CD4-positive, alpha-beta T cell treated with Interleukin-12 subunit alpha and Interleukin-12 subunit beta, for 1 hour (primary cell): ENCODE data around the gene TYR.
"Not testable (repeated sequence)": the region's sequence is repeated elsewhere in the genome, so short reads cannot be mapped to it uniquely, and the experiment has no call there.

Source experiments
- DNase-seq: peaks from one replicate; pipeline ENCODE4 v3.0.0-alpha.2; 2020

The TYR gene

DNA sequence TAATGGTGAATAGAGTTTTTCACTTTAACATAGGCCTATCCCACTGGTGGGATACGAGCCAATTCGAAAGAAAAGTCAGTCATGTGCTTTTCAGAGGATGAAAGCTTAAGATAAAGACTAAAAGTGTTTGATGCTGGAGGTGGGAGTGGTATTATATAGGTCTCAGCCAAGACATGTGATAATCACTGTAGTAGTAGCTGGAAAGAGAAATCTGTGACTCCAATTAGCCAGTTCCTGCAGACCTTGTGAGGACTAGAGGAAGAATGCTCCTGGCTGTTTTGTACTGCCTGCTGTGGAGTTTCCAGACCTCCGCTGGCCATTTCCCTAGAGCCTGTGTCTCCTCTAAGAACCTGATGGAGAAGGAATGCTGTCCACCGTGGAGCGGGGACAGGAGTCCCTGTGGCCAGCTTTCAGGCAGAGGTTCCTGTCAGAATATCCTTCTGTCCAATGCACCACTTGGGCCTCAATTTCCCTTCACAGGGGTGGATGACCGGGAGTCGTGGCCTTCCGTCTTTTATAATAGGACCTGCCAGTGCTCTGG, at the start of gene TYR:
TSS of gene TYR (plus strand) at position 185 of the 541 bp plus-strand sequence. CDS start at position 264, 79 bp downstream.
- DNase-seq = no peak

DNA sequence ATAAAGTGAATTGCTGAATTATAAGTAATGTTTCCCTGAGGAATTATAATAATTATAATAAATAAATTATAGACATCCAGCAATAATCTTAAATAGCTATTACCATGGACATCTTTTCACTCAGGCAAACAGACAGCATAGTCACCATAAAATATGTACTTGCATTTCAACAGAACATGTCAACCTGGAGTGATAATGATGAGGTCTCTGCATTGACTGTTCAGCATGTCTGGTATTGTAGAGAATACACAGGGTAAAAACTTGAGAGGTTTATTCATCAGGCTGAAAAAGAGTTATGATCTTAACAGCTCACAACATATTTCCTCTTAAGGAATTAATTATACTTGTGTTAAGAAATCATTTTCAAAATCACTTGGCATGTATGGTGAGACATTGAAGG, 41.1 kb upstream of the TYR start:
- DNase-seq = no peak

DNA sequence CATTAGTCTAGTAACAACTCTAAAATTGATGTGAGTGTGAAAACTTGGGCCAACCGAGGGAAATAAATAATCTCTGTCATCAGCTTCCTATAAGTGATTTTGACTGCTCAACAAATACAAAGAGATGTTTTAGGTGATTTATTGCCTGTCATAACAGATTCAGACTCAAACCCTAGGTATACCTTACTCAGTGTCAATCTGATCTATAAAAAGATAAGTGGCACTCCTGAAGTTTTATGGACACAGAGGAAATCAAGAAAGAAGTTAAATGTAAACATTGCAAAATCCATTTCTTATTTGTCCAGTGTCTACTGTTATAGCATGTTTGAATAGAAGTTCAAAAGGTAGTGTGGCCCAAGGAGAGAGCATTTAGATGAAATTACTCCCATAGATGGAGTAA, 30.4 kb upstream of the TYR start:
- no peak for DNase-seq

DNA sequence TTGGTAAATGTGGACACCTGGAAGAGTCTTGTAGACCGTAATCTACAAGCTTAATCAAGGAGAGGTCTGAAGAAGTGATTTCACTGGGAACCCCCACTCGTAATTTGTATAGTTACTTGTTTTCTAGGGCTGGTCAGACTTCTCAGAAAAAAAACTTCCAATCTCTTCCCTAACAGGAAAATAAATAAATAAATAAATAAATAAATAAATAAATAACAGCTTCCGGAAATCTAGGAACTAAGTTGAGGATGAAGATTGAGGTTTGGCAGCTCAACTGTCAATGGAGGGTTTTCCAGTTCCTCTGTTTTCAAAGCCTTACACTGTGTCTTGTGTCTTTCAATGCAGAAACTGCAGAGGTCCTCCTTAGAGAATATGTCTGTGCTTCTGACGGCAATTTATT, 17.7 kb upstream of the TYR start:
- DNase-seq = no peak

DNA sequence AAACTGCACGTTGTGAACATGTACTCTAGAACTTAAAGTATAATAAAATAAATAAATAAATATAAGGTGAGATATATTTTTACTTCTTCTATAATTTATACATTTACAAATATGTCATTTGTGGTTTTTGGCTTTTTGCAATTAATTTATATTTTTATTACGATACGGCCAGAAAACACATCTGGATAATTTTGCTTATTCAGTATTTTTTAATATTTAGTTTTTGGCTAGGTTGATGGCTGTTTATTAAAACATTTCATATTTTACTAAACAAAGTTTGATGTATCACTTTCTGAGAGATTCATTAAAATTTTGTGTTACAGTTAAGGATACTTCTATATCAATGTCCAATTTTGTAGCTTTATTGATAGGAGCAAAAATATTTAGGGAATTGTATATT, 15.7 kb upstream of the TYR start:
- no peak for DNase-seq

DNA sequence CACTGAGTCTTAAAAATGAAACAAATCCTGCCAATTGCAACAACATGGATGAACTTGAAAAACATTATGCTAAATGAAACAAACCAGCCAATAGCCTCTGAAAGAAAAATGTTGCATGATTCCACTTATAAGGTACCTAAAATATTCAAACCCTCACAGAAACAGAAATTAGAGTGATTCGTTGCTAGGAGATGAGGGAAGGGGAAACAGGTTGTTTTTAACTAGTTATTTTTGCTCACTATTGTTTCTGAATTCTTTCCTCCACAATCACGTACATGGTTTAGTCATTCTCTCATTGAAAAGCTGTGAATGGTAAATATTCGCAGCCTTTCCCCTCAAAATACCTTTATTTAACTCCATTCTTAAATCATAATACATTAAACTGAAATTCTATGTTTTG, 14.0 kb upstream of the TYR start:
- no peak for DNase-seq

DNA sequence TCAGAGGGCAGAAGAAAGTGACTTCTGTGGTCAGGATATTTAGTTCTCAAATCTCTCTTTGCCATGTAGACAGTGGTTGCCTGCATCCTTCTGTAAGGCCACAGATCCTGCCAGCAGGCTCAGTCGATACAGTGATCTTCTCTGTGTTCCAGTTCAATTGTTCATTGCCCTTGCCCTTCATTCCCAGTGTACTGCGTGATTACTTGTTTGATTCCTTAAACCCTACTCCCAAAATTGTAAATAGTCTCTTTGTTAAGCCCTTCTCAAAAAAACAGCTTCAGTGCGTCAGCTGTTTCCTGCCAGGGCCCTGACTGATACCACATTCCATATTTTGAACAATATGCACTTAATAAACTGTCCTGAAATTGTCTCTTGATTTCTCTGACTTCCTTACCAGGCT, 9.3 kb upstream of the TYR start:
- no peak for DNase-seq

DNA sequence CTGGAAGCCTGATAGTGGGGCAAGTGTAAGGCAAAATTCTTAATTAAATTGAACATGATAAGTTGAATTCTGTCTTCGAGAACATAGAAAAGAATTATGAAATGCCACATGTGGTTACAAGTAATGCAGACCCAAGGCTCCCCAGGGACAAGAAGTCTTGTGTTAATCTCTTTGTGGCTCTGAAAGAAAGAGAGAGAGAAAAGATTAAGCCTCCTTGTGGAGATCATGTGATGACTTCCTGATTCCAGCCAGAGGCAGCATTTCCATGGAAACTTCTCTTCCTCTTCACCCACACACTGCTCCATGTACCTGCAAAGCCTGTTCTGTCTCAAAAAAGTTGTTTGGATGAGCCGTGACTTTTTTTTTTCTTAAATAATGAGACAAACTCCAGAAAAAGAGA, 1.9 kb upstream of the TYR start:
- DNase-seq = no peak

DNA sequence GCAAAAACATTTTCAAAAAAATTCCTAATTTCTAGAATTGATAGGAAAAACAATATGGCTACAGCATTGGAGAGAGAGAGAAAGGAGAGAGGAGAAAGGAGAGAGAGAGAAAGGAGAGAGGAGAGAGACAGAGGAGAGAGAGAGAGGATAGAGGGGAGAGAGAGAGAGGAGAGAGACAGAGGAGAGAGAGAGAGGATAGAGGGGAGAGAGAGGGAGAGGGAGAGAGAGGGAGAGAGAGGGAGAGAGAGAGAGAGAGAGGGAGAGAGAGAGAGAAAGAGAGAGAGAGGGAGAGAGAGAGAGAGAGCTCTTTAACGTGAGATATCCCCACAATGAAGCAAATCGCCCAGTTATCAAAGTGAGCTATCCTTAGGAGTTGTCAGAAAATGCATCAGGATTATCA, 737 bp upstream of the TYR start:
- no peak for DNase-seq

DNA sequence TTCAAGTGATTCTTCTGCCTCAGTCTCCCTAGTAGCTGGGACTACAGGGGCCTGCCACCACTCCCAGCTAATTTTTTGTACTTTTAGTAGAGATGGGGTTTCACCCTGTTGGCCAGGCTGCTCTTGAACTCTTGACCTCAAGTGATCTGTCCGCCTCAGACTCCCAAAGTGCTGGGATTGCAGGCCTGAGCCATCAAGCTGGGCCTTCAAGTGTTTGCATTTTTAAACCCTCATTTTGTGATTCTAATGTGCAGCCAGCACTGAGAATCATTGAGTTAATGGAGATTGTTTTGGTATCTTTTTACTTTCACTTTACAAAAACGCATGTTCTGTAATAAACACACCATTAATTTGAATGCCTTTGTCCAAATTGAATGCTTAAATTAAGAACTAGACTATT, 3.4 kb downstream of the TYR start:
- DNase-seq = no peak

DNA sequence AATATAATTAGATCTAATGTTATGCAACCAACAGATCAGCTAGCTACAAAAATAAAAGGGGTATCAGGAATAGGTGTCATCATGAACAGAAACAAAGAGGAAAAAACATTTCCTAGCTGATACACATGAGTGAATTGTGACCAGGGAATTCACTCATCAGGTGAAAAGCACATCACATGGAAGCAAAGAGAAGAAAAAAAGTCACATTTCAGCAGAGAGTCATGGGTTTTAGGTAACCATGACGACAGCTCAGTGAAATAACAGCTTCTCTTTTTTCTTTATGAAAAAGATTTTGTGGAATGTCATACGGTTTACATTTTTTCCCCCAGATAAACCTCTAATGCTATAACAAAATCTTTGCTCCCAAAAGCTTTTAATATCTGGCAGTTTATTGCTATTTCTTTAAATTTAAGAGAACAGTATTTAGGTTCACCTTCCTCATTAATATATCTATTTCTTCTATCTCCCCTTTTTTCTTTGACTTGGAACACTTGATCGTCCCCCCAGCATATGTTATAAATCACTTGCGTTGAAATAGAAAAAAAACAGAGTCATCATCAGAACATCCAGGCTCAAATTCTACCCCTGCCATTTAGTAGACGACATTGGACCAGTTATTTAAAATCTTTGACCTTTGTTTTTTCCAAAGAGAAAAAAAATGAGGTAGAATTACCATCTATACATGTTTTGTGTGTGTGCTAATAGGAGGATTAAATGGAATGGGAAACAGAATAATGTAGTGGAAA, 5.3 kb downstream of the TYR start:
- no peak for DNase-seq

DNA sequence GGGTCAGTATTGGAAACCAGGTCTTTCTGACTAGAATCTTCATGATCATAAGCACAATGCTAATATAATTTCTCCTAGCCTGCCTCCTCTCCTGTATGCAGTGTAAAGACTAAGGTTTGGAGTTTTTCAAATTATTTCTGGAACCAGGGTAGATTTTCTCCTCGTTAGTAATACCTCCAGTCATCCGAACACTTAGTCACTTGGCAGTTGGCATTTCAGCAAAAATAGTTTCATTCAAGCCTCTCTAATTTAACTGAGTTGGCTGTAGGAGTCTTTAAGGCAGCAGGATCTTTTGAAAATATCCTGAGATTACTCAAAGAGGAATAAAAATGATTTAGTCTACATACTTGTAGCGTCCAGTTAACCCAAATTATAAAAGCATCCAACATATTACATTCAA, 6.3 kb downstream of the TYR start:
- DNase-seq = no peak

DNA sequence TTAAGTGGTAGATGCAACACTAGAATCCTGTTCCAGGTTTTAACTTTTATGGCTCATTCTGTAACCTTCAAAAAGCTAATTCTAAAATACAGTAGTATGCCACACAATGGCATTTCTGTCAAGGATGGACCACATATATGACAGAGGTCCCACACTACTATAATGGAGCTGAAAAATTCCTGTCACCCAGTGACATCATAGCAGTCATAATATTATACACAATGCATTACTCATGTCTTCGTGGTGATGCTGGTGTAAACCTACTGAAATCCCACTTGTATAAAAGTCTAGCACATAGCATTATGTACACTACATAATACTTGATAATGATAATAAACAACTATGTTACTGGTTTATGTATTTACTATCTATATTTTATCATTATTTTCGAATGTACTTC, 12.1 kb downstream of the TYR start:
- DNase-seq = no peak

DNA sequence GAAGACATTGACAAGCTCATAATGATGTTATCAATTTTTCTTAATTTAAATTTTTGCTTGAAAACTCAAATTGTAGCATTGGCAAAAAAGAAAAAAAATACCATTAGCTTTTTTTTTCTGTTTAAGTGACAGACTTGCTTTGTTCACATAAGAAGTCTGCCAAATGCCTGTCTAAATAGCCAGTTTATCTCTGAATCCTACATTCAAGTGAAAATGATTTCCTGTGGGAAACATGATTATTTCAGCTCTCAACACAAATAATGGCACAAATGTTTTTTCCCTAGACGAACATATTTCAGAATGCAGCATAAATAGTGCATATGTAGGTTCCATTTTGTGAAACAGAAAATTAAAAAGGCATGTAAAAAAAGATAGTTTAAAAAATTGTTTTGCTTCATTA, 23.5 kb downstream of the TYR start:
- DNase-seq = no peak

DNA sequence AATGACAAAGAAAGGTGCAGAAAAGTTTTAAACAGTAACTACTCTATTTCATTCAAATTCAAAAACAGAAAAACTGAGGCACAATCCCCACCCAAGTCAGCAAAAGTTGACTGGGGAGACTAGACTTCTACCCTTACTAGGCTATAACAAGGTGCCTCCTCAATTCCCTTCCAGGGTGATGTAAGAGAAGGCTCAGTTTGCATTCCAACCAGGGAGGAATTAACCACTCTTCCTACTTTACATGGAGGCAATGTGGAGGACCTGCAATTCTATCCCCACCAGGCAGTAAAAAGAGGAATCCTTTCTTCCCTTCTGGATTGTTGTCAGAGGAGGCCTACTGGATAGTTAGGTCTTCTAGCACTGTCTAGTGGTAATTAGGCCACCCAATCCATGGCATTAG, 26.1 kb downstream of the TYR start:
- DNase-seq = no peak

DNA sequence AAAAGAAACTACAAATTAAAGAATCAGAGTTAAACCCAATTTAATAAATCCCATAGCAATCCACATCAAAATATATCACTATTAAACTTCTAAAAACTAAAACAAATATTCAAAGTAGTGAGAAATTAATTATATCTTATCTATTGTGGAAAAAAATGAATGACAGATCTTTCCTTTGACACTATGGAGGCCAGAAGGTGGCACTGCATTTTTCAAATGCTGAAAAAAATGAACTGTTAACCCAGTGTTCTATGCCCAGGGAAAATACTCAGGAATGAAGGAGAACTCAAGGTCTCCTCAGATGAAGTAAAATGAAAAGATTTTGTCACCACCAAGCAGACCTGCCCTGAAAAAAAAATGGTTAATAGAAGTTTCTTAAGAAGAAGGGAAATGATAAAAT, 27.7 kb downstream of the TYR start:
- DNase-seq = no peak

DNA sequence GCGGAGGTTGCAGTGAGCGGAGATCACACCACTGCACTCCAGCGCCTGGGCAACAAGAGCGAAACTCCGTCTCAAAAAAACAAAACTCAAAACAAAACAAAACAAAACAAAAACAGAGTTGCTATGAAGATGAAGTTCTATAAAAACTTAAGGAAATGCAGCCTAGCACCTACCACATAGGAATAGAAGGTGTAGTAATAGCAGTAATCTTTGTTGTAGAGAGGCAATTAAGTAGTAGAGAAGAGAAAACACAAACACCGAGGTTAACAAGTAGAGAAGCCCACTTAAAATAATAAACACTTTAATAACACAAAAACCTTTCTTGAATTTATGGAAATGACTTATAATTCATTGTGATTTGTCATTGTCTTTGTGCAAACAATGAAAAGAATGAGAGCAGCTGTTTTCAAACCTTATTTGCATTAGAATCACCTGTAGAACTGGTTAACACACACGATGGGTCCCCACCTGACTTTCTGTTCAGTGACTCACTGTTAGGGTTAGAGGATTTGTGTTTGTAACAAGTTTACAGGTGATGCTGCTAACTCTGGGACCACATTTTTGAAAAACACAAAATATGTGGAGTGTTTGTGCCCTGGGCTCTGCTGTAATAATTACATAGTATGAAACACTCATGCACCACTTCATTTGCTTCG, 43.1 kb downstream of the TYR start:
- DNase-seq = no peak

DNA sequence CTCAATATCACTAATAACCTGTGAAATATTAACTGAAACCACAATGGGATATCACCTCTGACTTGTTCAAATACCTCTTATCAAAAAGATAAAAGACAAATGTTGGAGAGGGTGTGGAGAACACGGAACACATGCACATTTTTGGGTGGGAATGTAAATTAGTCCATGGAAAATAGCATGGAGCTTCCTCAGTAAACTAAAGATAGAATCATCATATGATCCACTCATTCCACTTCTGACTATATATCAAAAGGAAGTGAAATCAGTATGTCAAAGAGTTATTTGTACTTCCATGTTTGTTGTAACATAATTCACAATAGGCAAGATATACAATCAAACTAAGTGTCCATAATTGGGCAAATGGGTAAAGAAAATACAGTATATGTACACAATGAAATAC, 57.4 kb downstream of the TYR start:
- no peak for DNase-seq

DNA sequence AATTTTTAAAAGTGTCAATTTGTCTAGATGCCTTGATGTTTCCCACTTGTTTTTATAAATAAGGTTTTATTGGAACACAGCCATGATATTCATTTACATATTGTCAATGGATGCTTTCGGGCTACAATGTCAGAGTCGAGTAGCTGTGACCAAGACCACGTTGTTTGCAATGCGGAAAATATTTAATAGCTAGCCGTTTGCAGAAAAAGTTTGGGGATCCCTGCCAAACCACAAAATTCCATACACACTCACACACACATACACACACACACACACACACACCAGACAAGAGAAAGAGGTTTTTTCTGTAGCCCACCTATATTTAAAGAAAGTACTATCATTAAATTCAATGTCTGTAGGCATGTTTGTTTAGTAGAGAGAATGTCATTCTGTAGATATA, 58.3 kb downstream of the TYR start:
- no peak for DNase-seq

DNA sequence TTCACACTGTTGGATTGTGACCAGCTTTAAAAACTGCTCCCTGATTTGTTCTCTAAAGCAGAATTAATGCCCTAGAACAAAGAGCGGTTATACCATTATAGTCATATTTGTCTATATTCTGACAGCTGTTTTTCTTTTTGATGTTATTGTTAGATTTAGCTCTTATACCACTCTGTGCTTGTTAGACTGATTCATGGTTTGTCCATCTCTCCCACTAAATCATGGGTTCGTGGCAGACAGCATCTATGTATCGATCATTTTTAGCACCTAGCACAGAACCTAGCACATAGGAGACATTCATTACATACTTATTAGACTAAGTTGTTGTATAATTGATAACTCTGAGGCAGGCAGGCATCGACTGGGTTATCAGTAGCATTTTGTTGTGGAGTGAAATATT, 69.3 kb downstream of the TYR start:
- DNase-seq = not testable (repeated sequence)

DNA sequence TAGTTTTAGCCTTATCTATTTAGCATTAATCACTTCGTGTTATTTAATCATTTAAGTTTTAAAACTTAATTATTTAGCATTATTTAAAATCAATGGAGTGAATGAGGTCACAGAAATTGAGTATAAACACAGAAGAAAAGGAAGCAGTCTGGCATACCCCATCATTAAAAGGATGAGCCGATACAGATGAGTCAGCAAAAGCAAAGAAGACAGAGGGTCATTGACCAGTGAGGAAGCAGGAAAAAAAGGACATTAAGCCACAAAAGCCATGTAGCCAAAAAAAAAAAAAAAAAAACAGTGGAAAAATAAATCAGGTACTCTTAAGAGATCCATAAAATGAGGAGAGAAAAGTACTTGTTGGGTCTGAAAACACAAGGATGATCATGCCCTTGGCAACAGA, 71.5 kb downstream of the TYR start:
- no peak for DNase-seq

DNA sequence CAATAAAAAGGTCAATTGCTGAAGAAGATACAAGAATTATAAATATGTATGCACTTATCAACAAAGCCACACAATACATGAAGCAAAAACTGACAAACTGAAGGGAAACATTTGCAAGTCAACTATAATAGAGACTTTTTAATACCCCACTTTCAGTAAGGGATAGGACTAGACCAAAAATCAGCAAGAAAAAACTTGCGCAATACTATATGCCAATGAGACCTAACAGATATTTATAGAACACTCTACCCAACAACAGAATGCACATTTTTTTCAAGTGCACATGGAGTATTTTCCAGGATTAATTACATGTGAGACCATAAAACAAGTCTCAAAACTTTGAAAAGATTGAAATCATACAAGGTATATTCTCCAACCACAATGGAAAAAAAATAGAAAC, 83.8 kb downstream of the TYR start:
- not testable (repeated sequence) for DNase-seq

DNA sequence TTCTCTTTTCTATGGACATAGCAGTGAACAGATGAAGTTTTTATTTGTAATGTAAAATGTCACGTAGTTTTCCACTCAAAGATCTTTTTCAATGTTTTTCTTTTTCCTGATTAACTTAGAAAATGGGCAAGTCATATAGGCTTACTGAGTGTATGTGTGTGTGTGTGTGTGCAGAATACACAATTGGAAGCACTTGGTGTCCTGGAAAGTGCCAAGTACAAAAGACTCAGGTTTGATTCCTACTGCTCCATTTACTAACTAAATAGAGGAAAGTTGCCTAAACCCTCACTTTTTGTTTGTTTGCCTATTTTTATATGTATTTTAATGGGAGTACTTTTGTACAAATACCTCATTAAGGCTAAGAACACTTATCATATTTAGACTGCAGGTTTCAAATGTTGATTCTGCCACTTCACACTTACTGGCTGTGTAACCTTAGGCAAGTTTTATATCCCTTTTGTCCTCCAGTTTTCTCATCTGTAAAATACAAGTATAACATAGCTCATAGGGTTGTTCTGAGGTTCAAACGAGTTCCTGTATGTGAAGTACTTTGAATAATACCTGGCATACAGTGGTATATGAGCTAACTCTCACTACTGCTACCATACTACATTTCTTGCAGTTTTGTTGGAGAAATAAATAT, 90.1 kb downstream of the TYR start:
- DNase-seq = no peak

DNA sequence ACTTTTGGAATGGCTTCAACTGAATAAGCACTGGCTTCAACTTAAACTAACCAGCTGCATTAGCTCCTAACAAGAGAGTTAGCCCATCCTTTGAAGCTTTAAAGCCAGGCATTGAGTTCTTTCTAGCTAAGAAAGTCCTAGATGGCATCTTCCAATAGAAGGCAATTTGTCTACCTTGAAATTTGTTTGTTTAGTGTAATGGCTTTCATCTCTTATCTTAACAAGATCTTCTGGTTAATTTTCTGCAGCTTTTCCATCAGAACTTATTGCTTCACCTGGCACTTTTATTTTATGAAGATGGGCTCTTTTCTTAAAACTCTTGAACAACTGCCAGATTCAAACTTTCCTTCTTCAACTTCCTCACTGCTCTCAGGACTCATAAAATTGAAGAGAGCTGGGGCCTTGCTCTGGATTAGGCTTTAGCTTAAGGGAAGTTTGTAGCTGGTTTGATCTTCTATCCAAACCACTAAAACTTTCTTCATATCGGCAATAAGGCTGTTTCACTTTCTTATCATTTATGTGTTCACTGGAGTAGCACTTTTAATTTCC, 94.9 kb downstream of the TYR start:
- DNase-seq = not testable (repeated sequence)
